ENCODE results near the gene KDM3A.

KDM3A gene

GRCh38 chr2:86523491-86523890, 82.3 kb downstream of the KDM3A start:
- no peak for DNase-seq

GRCh38 chr2:86525421-86526340, 84.5 kb downstream of the KDM3A start:
- no peak for DNase-seq

GRCh38 chr2:86533589-86533988, 92.4 kb downstream of the KDM3A start:
- no peak for DNase-seq

- DNase-seq, result no peak
Measured at GRCh38 chr2:86541334-86541733, 100.2 kb downstream of the KDM3A start.

Data from activated naive CD4-positive, alpha-beta T cell treated with Interleukin-2 at 50 U/mL for 16 hours (primary cell).